Measurements from ENCODE around the gene SPAG5.
A peak's percentile ranks its signal among the peaks of the same experiment; 100 is the strongest.

The SPAG5 gene, protein sequence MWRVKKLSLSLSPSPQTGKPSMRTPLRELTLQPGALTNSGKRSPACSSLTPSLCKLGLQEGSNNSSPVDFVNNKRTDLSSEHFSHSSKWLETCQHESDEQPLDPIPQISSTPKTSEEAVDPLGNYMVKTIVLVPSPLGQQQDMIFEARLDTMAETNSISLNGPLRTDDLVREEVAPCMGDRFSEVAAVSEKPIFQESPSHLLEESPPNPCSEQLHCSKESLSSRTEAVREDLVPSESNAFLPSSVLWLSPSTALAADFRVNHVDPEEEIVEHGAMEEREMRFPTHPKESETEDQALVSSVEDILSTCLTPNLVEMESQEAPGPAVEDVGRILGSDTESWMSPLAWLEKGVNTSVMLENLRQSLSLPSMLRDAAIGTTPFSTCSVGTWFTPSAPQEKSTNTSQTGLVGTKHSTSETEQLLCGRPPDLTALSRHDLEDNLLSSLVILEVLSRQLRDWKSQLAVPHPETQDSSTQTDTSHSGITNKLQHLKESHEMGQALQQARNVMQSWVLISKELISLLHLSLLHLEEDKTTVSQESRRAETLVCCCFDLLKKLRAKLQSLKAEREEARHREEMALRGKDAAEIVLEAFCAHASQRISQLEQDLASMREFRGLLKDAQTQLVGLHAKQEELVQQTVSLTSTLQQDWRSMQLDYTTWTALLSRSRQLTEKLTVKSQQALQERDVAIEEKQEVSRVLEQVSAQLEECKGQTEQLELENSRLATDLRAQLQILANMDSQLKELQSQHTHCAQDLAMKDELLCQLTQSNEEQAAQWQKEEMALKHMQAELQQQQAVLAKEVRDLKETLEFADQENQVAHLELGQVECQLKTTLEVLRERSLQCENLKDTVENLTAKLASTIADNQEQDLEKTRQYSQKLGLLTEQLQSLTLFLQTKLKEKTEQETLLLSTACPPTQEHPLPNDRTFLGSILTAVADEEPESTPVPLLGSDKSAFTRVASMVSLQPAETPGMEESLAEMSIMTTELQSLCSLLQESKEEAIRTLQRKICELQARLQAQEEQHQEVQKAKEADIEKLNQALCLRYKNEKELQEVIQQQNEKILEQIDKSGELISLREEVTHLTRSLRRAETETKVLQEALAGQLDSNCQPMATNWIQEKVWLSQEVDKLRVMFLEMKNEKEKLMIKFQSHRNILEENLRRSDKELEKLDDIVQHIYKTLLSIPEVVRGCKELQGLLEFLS

DNA sequence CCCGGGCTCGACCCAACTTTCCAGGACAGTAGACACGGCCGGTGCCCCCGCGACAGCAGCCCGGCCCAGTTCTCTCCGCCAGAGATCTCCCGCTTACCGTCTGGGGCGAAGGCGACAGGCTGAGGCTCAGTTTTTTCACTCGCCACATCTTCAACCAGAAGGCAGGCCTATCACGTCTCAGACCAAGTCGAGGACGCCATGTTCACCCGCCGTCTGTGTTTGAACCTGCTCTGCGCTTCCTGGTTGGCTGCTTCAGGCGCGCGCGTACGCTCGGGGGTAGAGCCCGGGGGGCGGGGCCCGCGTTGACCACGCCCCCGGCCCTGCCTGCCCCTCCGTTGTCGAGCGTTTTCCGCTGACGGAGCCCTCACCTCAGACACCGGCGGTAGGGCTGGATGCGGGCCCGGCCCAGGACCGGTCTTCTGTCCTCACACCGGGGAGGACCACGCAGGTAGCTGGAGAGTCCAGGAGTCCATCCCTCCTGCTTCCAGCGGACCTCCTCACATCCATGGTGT lies at the start of gene SPAG5:
Gene SPAG5, minus strand, starts transcription at position 227 of the 512 bp plus-strand sequence. Its CDS starts 79 bp downstream, at position 148.
- peak; percentile 90 for DNase-seq (ENCODE audit: low read depth)

DNA sequence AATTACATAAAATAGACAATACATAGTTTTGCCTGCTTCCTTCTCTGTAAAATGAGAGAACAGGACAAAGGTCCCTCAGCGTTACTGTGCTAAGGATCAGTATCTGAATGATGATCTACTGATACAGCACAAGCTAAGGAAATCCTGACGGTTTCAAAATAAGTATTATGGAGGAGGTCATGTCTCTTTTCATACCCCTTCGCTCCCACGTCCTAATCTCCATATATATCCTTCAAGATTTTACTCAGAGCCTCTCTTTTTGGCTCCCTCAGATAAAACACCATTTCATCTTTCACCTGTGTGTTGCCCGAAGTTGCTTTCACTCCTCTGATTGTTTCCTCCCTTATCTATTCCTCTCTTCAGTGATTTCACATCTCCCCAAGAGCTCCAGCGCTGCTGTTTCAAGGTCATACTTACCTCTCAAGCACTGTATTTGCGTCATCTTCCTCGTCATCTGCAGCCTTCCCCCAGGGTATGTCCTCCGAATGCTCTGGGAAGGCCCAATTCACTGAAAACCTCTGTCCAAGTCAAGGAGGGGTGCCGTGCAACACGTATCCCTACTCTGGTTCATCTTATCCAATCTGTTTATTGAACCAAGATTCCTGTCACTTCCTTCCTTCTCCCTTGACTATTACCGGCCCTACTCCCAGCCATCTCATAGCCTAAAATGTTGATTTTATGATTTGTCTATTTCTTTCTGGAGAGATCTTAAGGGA lies 47.4 kb upstream of the SPAG5 start:
- DNase-seq (ENCODE audit: low read depth) = peak; percentile 42

- no peak for DNase-seq (ENCODE audit: low read depth)
Observed at GRCh38 chr17:28645576-28645939, 46.7 kb upstream of the SPAG5 start.

DNA sequence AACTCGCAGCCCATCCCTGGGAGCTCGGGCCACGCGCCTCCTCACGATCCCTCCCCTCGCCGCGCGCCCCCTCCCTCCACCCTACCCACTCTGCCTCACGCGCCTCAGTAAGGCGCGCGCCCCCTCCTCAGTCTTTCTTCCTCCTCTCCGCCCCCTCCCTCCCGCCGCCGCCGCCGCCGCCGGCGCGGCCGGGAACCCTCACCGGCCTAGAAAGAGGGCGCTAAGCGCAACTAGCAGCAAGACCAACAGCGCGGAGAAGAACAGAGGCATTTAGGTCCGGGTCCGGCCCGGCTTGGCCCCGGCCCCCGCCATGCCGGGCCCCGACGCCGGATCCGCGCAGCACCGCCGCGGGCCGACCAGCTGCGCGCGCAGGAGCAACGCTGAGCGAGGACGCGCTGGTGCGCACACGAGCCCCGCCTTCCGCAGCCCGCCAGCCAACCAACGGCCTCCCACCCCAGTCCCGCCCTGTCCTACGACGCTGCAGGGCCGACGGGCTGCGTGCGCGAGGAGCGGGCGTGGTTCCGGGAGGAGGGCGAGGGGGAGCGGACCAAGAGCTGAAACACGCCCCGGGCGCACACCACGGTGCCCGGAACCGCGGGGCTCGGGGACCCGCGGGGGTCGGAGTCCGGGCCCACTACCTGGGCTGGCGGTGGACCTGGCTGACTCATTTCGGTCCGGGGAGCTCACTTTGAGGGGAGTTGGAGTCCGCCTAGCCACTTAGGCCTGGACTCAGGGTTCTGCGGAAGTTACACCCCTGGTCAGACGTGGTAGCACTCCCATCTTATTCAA lies 46.2 kb upstream of the SPAG5 start, which contains the start of gene BLTP2:
Gene BLTP2, minus strand, starts transcription at position 372 of the 789 bp plus-strand sequence. Its CDS starts 102 bp downstream, at position 270.
- DNase-seq (ENCODE audit: low read depth) = peak; percentile 95

DNA sequence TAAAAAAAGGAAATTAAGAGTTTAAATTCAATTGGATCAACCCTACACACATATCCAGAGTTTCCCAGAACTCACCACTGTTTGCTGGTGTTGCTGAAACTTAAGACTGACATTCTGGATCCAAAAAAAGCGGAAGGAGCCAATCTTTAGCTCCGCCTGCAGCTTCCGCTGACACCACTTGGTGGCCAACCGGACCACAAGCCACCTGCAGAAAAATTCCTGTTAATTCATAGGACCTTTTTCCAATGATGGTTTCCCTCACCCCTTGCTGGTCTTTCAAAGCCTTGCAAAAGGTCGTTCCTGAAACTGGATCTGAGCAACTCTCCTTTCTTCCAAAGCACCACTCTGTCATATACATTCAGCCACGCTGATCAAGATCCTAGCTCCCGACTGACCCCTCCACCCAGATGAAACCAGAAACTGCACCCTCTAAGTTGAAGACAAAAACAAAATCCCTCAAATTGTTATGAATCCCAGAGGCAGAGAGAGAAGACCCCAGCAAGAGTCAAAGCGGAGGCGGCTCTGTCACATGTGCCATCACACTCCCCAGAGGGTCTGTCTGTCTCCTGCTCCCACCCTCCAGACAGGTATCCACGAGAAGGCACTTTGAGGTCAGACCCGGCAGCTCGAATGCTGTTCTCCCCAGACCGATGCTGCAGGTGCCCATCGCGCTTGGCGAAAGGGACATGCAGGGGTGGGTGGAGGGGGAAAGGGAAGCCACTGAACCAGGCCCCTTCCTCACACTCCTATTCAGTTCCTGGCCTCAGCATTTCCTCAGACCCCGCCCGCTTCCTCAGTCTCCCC lies 45.4 kb upstream of the SPAG5 start:
- peak; percentile 62 for DNase-seq (ENCODE audit: low read depth)

- DNase-seq (ENCODE audit: low read depth) = no peak
Observed at GRCh38 chr17:28641579-28641978, 42.8 kb upstream of the SPAG5 start.

DNA sequence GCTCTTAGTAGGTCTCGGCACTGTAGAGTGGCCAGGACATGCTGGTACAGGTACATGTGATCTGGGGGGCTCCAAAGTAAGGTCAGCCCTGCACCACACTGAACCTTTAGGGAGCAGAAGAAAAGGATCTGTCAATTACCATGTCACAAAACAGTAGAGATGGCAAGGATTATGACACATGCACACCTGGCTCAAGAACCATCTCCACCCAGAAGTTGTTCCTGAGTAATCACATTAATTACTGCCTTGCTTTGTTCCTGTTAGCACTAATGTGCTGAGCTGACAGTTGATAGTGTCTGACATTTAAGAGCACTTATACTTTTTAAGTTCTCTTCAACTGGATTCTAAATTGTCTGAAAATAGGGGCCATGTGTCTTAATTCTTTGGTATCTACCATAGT lies 36.7 kb upstream of the SPAG5 start:
- DNase-seq (ENCODE audit: low read depth) = no peak

DNA sequence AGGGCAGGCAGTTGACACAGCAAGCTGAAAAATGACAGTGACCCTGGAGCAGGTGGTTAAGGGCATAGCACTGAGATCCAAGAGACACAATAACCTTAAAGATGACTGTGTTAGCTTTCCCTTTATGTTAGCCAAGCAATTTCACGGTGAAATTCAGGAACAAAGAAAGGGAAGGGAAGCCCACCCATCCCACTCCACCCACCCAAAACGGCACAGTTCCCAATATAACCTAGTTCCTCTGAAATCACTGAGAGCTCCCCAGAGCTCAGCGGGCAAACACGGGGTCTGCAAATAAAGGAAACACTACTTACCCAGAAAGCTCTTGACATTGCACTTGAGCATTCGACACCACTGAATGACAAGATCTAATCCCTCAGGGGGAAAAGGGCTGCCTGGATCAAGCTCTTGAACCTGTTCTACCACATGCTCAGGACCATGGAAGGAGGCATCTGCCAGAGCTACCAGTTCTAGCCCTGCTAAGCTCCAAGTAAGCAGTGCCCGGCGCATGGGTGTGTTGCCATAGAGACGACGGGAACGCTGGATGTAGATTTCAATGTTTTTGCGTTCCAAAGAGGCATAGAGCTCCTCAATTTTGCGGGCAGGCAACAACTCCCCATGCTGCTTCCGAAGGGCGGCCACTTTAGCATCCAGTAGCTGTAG lies 35.5 kb upstream of the SPAG5 start:
- no peak for DNase-seq (ENCODE audit: low read depth)

DNA sequence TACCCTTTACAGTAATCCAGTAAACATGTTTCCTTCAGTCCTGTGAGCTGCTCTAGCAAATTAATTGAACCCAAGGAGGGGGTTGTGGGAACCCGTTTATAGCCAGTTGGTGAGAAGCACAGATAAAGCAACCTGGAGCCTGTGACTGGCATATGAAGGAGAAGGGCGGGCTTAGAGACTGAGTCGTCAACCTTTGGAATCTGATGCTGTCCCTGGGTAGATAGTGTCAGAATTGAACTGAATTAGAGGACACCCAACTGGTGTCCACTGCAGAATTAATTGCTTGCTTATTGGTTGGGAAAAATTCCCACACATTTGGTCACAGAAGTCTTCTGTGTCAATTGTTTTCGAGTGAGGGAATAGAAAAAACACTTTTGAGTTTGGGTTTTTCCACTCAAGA lies 28.0 kb upstream of the SPAG5 start:
- DNase-seq (ENCODE audit: low read depth) = no peak

GRCh38 chr17:28624148-28624547 lies 25.3 kb upstream of the SPAG5 start:
- DNase-seq (ENCODE audit: low read depth) = no peak

- DNase-seq (ENCODE audit: low read depth) = no peak
Observed at GRCh38 chr17:28623696-28624095, 24.9 kb upstream of the SPAG5 start.

GRCh38 chr17:28622186-28622585 lies 23.4 kb upstream of the SPAG5 start:
- DNase-seq (ENCODE audit: low read depth) = no peak

GRCh38 chr17:28620010-28620409 lies 21.2 kb upstream of the SPAG5 start:
- DNase-seq (ENCODE audit: low read depth) = no peak

DNA sequence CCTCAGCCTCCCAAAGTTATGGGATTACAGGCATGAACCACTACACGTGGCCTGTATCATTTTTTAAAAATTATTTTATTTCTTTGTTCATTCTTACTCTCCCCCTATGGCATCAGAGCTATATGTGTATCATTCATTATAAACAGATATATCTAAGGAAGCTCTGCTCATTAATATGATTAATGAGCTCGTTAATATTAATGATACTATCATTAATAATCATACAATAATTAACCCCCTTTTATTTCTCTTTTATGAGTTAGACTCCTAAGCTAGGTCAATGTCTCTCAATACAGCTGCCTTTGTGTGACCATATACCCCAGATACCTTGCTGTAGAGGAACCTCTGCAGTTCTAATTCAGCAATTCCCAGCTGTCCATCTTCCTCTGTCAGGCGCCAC lies 19.6 kb upstream of the SPAG5 start:
- no peak for DNase-seq (ENCODE audit: low read depth)

GRCh38 chr17:28616281-28616680 lies 17.5 kb upstream of the SPAG5 start:
- DNase-seq (ENCODE audit: low read depth) = no peak

DNA sequence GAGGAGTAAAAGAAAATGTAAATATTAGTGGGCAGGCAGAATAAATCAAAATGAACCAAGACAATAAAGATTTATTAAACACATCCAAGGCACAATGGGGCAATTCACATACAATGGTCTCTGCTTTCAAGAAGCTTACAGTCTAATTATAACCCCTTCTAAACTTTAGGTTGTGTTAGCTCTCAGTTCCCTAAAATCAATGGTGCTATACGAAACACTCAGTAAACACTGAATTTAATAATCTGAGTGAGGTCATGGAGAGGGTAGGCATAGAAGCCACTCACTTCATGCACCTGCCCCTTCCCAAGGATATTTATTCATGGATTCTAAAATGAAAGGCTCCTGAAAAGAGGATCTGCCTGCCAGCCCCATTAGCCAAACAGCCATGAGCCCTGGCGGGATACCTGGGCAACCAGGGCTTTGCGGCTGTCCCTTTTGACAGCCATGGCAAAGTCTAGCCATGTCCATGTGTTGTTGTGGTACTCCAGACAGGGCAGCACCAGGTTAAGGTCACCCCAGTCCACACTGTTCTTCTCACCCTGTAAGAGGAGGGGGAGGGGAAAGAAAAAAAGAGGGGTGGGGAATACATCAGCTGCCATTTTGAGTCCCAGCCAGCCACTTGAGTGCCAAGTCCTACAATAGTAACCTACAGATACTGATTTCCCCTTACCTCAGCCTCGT lies 16.6 kb upstream of the SPAG5 start:
- no peak for DNase-seq (ENCODE audit: low read depth)

GRCh38 chr17:28613931-28614381 lies 15.1 kb upstream of the SPAG5 start, which contains the start of gene RSKR:
TSS of gene RSKR (minus strand) at chr17:28614185. CDS start at chr17:28614161, 24 bp downstream.
- DNase-seq (ENCODE audit: low read depth) = no peak
